HepG2 (cell line): ENCODE measurements around the gene GUK1. TPM values are rescaled to one million over a fixed set of nuclear protein-coding genes. Genes with fewer than 3 reads are reported as not detected.

Experiments used
- FOXJ3 ChIP-seq: sonication (generic); formaldehyde crosslinking; IDR thresholded peaks from 2 replicates; pipeline ENCODE4 v1.4.0; 2020; ENCODE audit warnings: missing genetic modification reagents, mild to moderate bottlenecking, borderline replicate concordance
- FOXK2 ChIP-seq: fragments of 450-650 bp; IDR thresholded peaks from 2 replicates; pipeline ENCODE4 v1.6.1; 2016
- HMG20B ChIP-seq: conservative IDR thresholded peaks from 2 replicates; pipeline ENCODE4 v1.6.1; 2016; ENCODE audit warnings: missing genetic modification reagents, missing compliant biosample characterization
- ISX ChIP-seq: sonication (generic); formaldehyde crosslinking; conservative IDR thresholded peaks from 2 replicates; pipeline ENCODE4 v1.5.0; 2020; ENCODE audit warnings: missing genetic modification reagents
- JDP2 ChIP-seq: sonication (generic); formaldehyde crosslinking; IDR thresholded peaks from 2 replicates; pipeline ENCODE4 v1.8.1; 2022; ENCODE audit warnings: missing genetic modification reagents, borderline replicate concordance
- KAT7 ChIP-seq: IDR thresholded peaks from 2 replicates; pipeline ENCODE4 v1.6.1; 2018; ENCODE audit warnings: borderline replicate concordance, missing compliant biosample characterization
- KAT8 ChIP-seq: IDR thresholded peaks from 2 replicates; pipeline ENCODE4 v1.6.1; 2016; ENCODE audit warnings: missing genetic modification reagents, missing compliant biosample characterization
- MTF1 ChIP-seq: sonication (generic); formaldehyde crosslinking; IDR thresholded peaks from 2 replicates; pipeline ENCODE4 v1.5.0; 2020; ENCODE audit warnings: missing genetic modification reagents
- NFRKB ChIP-seq: fragments of 450-650 bp; IDR thresholded peaks from 2 replicates; pipeline ENCODE4 v1.6.1; 2017
- NR1H2 ChIP-seq: sonication (generic); formaldehyde crosslinking; IDR thresholded peaks from 2 replicates; pipeline ENCODE4 v1.8.1; 2022; ENCODE audit warnings: low read depth, missing genetic modification reagents, borderline replicate concordance
- PHF20 ChIP-seq: sonication (generic); formaldehyde crosslinking; IDR thresholded peaks from 2 replicates; pipeline ENCODE4 v1.5.0; 2020; ENCODE audit warnings: mild to moderate bottlenecking, missing genetic modification reagents
- RBM39 ChIP-seq: fragments of 200-400 bp; formaldehyde crosslinking; IDR thresholded peaks from one replicate; pipeline ENCODE4 v1.6.1; 2018; ENCODE audit warnings: antibody characterized with exemption, mild to moderate bottlenecking, low read depth, low read length; ENCODE audit not compliant: poor library complexity, severe bottlenecking
- TAF15 ChIP-seq: fragments of 200-400 bp; formaldehyde crosslinking; IDR thresholded peaks from one replicate; pipeline ENCODE4 v1.6.1; 2018; ENCODE audit warnings: mild to moderate bottlenecking, low read depth, low read length; ENCODE audit not compliant: poor library complexity, severe bottlenecking
- TARDBP ChIP-seq: sonication (generic); formaldehyde crosslinking; IDR thresholded peaks from 2 replicates; pipeline ENCODE4 v1.8.0; 2022; ENCODE audit warnings: mild to moderate bottlenecking, missing genetic modification reagents
- THAP9 ChIP-seq: sonication (generic); formaldehyde crosslinking; IDR thresholded peaks from 2 replicates; pipeline ENCODE4; 2020; ENCODE audit warnings: missing genetic modification reagents, mild to moderate bottlenecking, borderline replicate concordance
- ZFYVE20 ChIP-seq: sonication (generic); formaldehyde crosslinking; IDR thresholded peaks from 2 replicates; pipeline ENCODE4 v1.8.0; 2023; ENCODE audit warnings: low read depth, mild to moderate bottlenecking, moderate library complexity, missing genetic modification reagents, borderline replicate concordance
- ZKSCAN1 ChIP-seq: fragments of 150-350 bp; IDR thresholded peaks from 2 replicates; pipeline ENCODE4 v1.6.1; 2014; ENCODE audit warnings: low read length
- ZNF230 ChIP-seq: sonication (generic); formaldehyde crosslinking; IDR thresholded peaks from 2 replicates; pipeline ENCODE4 v1.4.0; 2020; ENCODE audit warnings: mild to moderate bottlenecking, missing genetic modification reagents
- ZNF331 ChIP-seq: sonication (generic); formaldehyde crosslinking; IDR thresholded peaks from 2 replicates; pipeline ENCODE4 v1.4.0; 2020; ENCODE audit warnings: missing genetic modification reagents
- ZNF569 ChIP-seq: sonication (generic); formaldehyde crosslinking; IDR thresholded peaks from 2 replicates; pipeline ENCODE4 v1.5.0; 2020; ENCODE audit warnings: mild to moderate bottlenecking, missing genetic modification reagents, moderate library complexity, borderline replicate concordance
- ZNF660 ChIP-seq: sonication (generic); formaldehyde crosslinking; IDR thresholded peaks from 2 replicates; pipeline ENCODE4 v1.5.1; 2020; ENCODE audit warnings: mild to moderate bottlenecking, low read depth, missing genetic modification reagents, borderline replicate concordance
- polyA plus RNA-seq, 8 experiments: library from polyadenylated mRNA; depleted of rRNA in 3 of 8; stranded (reverse) in 7 of 8; unstranded in 1 of 8; fragments of >200 nt; fragmentation: Illumina TruSeq in 4 of 8; extraction: Trizol in 4 of 8; gene quantifications; 2 replicates each; pipeline versions ENCODE4 v1.2.1 to v1.2.3, GENCODE V29; 2011 to 2016; ENCODE audit warnings: low read depth in 4 of 8, missing spikeins in 1 of 8, mixed read lengths in 1 of 8; ENCODE audit not compliant: insufficient read depth in 1 of 8
- total RNA-seq, 5 experiments: library from RNA; depleted of rRNA; stranded (reverse); fragments of >200 nt; fragmentation: Illumina TruSeq; extraction: Trizol; gene quantifications; 2 replicates each; pipeline ENCODE4 v1.2.3, GENCODE V29; 2016; ENCODE audit warnings: low read depth in 1 of 5
- TF ChIP-seq, protein P1 (sequence below), 2 experiments: sonication (generic) in 1 of 2; formaldehyde crosslinking in 1 of 2; IDR thresholded peaks; 2 replicates each; pipeline versions ENCODE4 v1.5.1 to v1.6.1; 2011 to 2020; ENCODE audit warnings: borderline replicate concordance in 1 of 2, low read depth in 1 of 2, low read length in 1 of 2, mild to moderate bottlenecking in 1 of 2, missing genetic modification reagents in 1 of 2, moderate library complexity in 1 of 2

GUK1 gene
- total and polyA plus RNA-seq, 2 of the 13 experiments (the other 11 are each of a cell fraction or from before 2014, with no cell fraction given), result 116 to 154 TPM

DNA sequence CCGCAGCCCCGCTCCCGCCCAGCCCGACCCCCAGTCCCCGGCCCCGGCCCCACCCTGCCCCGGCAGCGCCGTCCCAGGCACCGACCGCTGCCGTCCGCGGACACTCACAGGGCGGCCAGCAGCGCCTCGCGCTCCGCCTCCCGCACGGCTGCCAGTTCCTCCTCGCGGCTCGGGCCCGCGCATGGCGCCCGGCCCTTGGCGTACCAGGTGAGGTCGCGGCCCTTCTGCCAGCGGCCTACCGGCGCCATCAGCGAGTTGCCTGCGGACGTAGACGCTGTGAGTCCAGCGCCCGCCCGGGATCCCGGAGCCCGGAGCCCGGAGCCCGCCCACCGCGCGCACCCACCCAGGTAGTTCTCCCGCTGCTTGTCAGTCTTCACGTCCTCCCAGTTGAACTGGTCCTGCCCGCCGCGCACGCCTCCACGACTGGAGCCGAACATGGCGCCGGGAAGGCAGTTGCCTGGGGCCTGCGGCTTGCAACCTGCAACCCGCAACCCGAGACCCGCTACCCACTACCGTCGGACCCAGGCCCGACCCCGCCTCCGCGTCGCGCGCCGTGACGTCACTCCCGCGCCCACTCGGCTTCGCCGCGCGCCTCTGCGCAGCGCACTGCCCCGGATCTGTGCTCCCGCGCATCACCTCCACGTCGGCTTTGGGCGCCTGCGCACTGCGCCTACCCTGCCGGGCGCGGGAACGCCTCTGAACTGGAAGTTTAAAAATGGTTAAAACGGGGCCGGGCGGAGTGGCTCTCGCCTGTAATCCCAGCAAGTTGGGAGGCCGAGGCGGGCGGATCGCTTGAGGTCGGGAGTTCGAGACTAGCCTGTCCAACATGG, 37.1 kb upstream of the GUK1 start, which contains the start of gene C1orf35 (continued):
- TF ChIP-seq, protein P1, sequence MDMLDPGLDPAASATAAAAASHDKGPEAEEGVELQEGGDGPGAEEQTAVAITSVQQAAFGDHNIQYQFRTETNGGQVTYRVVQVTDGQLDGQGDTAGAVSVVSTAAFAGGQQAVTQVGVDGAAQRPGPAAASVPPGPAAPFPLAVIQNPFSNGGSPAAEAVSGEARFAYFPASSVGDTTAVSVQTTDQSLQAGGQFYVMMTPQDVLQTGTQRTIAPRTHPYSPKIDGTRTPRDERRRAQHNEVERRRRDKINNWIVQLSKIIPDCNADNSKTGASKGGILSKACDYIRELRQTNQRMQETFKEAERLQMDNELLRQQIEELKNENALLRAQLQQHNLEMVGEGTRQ (IDR thresholded peaks at IDR 0.05; ENCODE audit: low read depth, low read length), result no peak
- TF ChIP-seq, protein P1 (CRISPR knock-in tag; IDR thresholded peaks at IDR 0.05; ENCODE audit: borderline replicate concordance), result no peak; the same call in 1 of the 2 replicates
- TF ChIP-seq NFRKB (no peak), FOXJ3 (CRISPR knock-in tag) (no peak), ZNF660 (CRISPR knock-in tag) (no peak), ZNF569 (CRISPR knock-in tag) (no peak), ZNF230 (CRISPR knock-in tag) (peak; percentile 83), TARDBP (CRISPR knock-in tag) (peak; percentile 62; the same call in 1 of the 2 replicates), ZNF331 (CRISPR knock-in tag) (peak; percentile 77), ZKSCAN1 (no peak), JDP2 (CRISPR knock-in tag) (0 out of 2 replicates have a peak, but pooled peaks have one; percentile 27), ISX (no peak), MTF1 (CRISPR knock-in tag) (no peak), RBM39 (peak; percentile 80), ZFYVE20 (peak; percentile 83; the same call in 1 of the 2 replicates), TAF15 (no peak), FOXK2 (no peak), HMG20B (CRISPR knock-in tag) (0 out of 2 replicates have a peak, but pooled peaks have one; percentile 13), THAP9 (CRISPR knock-in tag) (peak; percentile 93), NR1H2 (CRISPR knock-in tag) (no peak), PHF20 (CRISPR knock-in tag) (peak; percentile 95), KAT7 (peak; percentile 91), KAT8 (peak; percentile 97)
